Motor neuron (in vitro differentiated cells): ENCODE data around the gene TJP3. TPM values are rescaled to one million over a fixed set of nuclear protein-coding genes. Genes with fewer than 3 reads are reported as not detected.
A peak's percentile ranks its signal among the peaks of the same experiment; 100 is the strongest.

Experiments
- ATAC-seq, 8 experiments: fragments of 200-7000 bp; cut with Tn5 transposase; replicated peaks in 6 of 8; 2 replicates each; pipeline ENCODE4 v1.8.0; 2021; ENCODE audit warnings: mild to moderate bottlenecking in 8 of 8, moderate library complexity in 8 of 8
- H3K27ac ChIP-seq, 2 donors: fragments of 250-450 bp; sonication (Bioruptor Pico); 2 replicates each; pipeline ENCODE4 v1.9.0; 2021; ENCODE audit warnings: antibody characterized with exemption in 2 of 2, mild to moderate bottlenecking in 2 of 2, moderate library complexity in 1 of 2
- H3K4me1 ChIP-seq, 2 donors: fragments of 250-450 bp; sonication (Bioruptor Pico); replicated peaks in 1 of 2; 2 replicates each; pipeline ENCODE4 v1.6.1; 2021; ENCODE audit warnings: antibody characterized with exemption in 2 of 2, mild to moderate bottlenecking in 2 of 2, moderate library complexity in 1 of 2
- H3K4me3 ChIP-seq, 5 donors: fragments of 250-450 bp; sonication (Bioruptor Pico); 2 replicates each; pipeline ENCODE4 v1.9.0; 2021; ENCODE audit warnings: antibody characterized with exemption in 5 of 5, mild to moderate bottlenecking in 5 of 5, moderate library complexity in 4 of 5
- whole genome bisulfite sequencing, 10 experiments: fragments of 450-650 bp; shearing (Covaris generic); methylation state at CpG; one replicate each; pipeline ENCODE4 v1.0.0; 2022; 5-methylcytosine and 5-hydroxymethylcytosine counted together
- in situ Hi-C, 9 experiments: fragments of 400-800 bp; cut with MboI; loops; one replicate each; pipeline ENCODE4 v1.15.0; 2021; ENCODE audit warnings: low sequenced_read_pairs in 9 of 9, low pct_unique_long_range_greater_than_20kb in 2 of 9; ENCODE audit not compliant: unreplicated experiment in 9 of 9
- total RNA-seq, 8 experiments: library from RNA; unstranded; fragments of 300-600 nt; gene quantifications; 2 replicates each; pipeline versions ENCODE4 v1.2.3 to v1.2.4, GENCODE V29; 2022

Gene TJP3
- total RNA-seq, 8 experiments from 2014 or later: 0.41 to 7.4 (median 0.96) TPM; not detected in 3

- Histone ChIP-seq H3K4me3 (no peak overlapping the region), H3K27ac (no peak overlapping the region), H3K4me1 (peaks cover 40 to 42% of the 10 kb centered on the region in 2 donors)
- ATAC-seq: no peak
- 60 to 88% methylated on average over 1 to 3 of the region's 18 CpGs; no CpG with 5 or more reads in 8 of the 10 experiments for WGBS, 10 experiments
- in situ Hi-C loops: loop anchor here in 2 of 9 experiments (25.0 kb wide), 1 partner anchor 545 kb away; no protein-coding TSS in a partner anchor
These were observed 41.0 kb upstream of the TJP3 start for GRCh38 chr19:3667037-3667638.

- Histone ChIP-seq H3K4me1 (peaks cover 45 to 46% of the 10 kb centered on the region in 2 donors), H3K27ac (no peak overlapping the region), H3K4me3 (no peak overlapping the region)
- in situ Hi-C loops: loop anchor here in 2 of 9 experiments (25.0 kb wide), 1 partner anchor 545 kb away; no protein-coding TSS in a partner anchor
- WGBS, 10 experiments: 40 to 86% methylated on average over 1 to 6 of the region's 17 CpGs; no CpG with 5 or more reads in 8 of the 10 experiments
- no peak for ATAC-seq
These were observed 40.4 kb upstream of the TJP3 start for GRCh38 chr19:3667766-3668165.

- WGBS, 10 experiments: 60 to 96% (median 83%) methylated on average over 1 to 12 of the region's 34 CpGs; no CpG with 5 or more reads in 6 of the 10 experiments
- H3K4me1 ChIP-seq: peaks cover 45 to 49% of the 10 kb centered on the region in 2 donors
- no peak overlapping the region for H3K4me3 ChIP-seq
- ATAC-seq: peak in 7 of 8 experiments; percentile 1 to 77 (median 4)
- in situ Hi-C loops: loop anchor here in 2 of 9 experiments (25.0 kb wide), 1 partner anchor 544 kb away; no protein-coding TSS in a partner anchor
- H3K27ac ChIP-seq: peak overlapping the region; percentile 7 to 24
These were observed 39.7 kb upstream of the TJP3 start for GRCh38 chr19:3668331-3669081.

- in situ Hi-C loops: loop anchor here in 2 of 9 experiments (25.0 kb wide), 1 partner anchor 543 kb away; no protein-coding TSS in a partner anchor
- Histone ChIP-seq H3K4me1 (peaks cover 45 to 49% of the 10 kb centered on the region in 2 donors), H3K4me3 (no peak overlapping the region), H3K27ac (peak overlapping the region; percentile 7 to 67)
- peak in 1 of 8 experiments; percentile 33 for ATAC-seq
- WGBS, 10 experiments: no CpG with 5 or more reads among the region's 39 CpGs
These were observed 38.9 kb upstream of the TJP3 start for GRCh38 chr19:3669082-3669946.

- in situ Hi-C loops: loop anchor here in 2 of 9 experiments (25.0 kb wide), 1 partner anchor 542 kb away; no protein-coding TSS in a partner anchor
- Histone ChIP-seq H3K4me3 (no peak overlapping the region), H3K4me1 (peaks cover 45 to 49% of the 10 kb centered on the region in 2 donors), H3K27ac (peak overlapping the region; percentile 41 to 67)
- 54 to 75% methylated on average over 7 to 8 of the region's 33 CpGs; no CpG with 5 or more reads in 8 of the 10 experiments for WGBS, 10 experiments
- peak; percentile 40 to 74 (median 64) for ATAC-seq
These were observed 38.0 kb upstream of the TJP3 start for GRCh38 chr19:3669947-3670795.

GRCh38 chr19:3670796-3671679 lies 37.1 kb upstream of the TJP3 start:
- peak in 7 of 8 experiments; percentile 12 to 57 (median 20) for ATAC-seq
- no peak overlapping the region for H3K4me3 ChIP-seq
- H3K4me1 ChIP-seq: peaks cover 42 to 46% of the 10 kb centered on the region in 2 donors
- in situ Hi-C loops: loop anchor here in 2 of 9 experiments (25.0 kb wide), 1 partner anchor 541 kb away; no protein-coding TSS in a partner anchor
- WGBS, 10 experiments: 66 to 100% (median 76%) methylated on average over 2 to 5 of the region's 45 CpGs; no CpG with 5 or more reads in 6 of the 10 experiments
- H3K27ac ChIP-seq: peak overlapping the region; percentile 41 to 67

- Histone ChIP-seq H3K4me3 (no peak overlapping the region), H3K27ac (peak overlapping the region; percentile 9 to 38), H3K4me1 (peaks cover 42 to 46% of the 10 kb centered on the region in 2 donors)
- in situ Hi-C loops: loop anchor here in 2 of 9 experiments (25.0 kb wide), 1 partner anchor 540 kb away; no protein-coding TSS in a partner anchor
- ATAC-seq: peak in 5 of 8 experiments; percentile 54 to 72 (median 66)
- WGBS, 10 experiments: 33 to 80% (median 76%) methylated on average over 1 to 7 of the region's 40 CpGs; no CpG with 5 or more reads in 7 of the 10 experiments
These were observed 36.3 kb upstream of the TJP3 start for GRCh38 chr19:3671680-3672574.

- in situ Hi-C loops: loop anchor here in 2 of 9 experiments (25.0 kb wide), 1 partner anchor 540 kb away; no protein-coding TSS in a partner anchor
- WGBS, 10 experiments: 100% methylated on average over 1 to 2 of the region's 8 CpGs; no CpG with 5 or more reads in 8 of the 10 experiments
- H3K4me1 ChIP-seq: peaks cover 42 to 46% of the 10 kb centered on the region in 2 donors
- H3K4me3 ChIP-seq: no peak overlapping the region
- H3K27ac ChIP-seq: no peak overlapping the region
- ATAC-seq: no peak
These were observed 35.6 kb upstream of the TJP3 start for GRCh38 chr19:3672575-3672948.

GRCh38 chr19:3672993-3673392 lies 35.2 kb upstream of the TJP3 start:
- Histone ChIP-seq H3K27ac (no peak overlapping the region), H3K4me1 (peaks cover 42 to 46% of the 10 kb centered on the region in 2 donors), H3K4me3 (no peak overlapping the region)
- ATAC-seq: no peak
- 83% methylated on average over 1 of the region's 13 CpGs; no CpG with 5 or more reads in 9 of the 10 experiments for WGBS, 10 experiments
- in situ Hi-C loops: loop anchor here in 2 of 9 experiments (25.0 kb wide), 1 partner anchor 539 kb away; no protein-coding TSS in a partner anchor
